Measurements from ENCODE around the gene ARID1B. TPM values are rescaled to one million over a fixed set of nuclear protein-coding genes. Genes with fewer than 3 reads are reported as not detected.

Gene ARID1B
- total RNA-seq, 1 donor from 2014 or later, result 43.4 TPM

GRCh38 chr6:156839129-156839528 is 62.0 kb downstream of the ARID1B start:
- Histone ChIP-seq H3K36me3 (no peaks in the 10 kb centered on the region), H3K4me1 (peaks cover 82% of the 10 kb centered on the region), H3K27me3 (ENCODE audit: low read depth) (no peaks in the 10 kb centered on the region), H3K4me3 (no peak overlapping the region), H3K27ac (replicated peaks) (peak overlapping the region; percentile 67), H3K9me3 (replicated peaks) (no peaks in the 10 kb centered on the region)
- no peak for TF ChIP-seq CTCF (IDR thresholded peaks at IDR 0.05; ENCODE audit: borderline replicate concordance)
- intact Hi-C loops (cut with micrococcal nuclease), result no loop called here
- DNase-seq, result no peak

GRCh38 chr6:156839591-156840001 is 62.4 kb downstream of the ARID1B start:
- intact Hi-C loops (cut with micrococcal nuclease), result no loop called here
- no peaks in the 10 kb centered on the region for H3K27me3 ChIP-seq (ENCODE audit: low read depth)
- no peak for TF ChIP-seq CTCF (IDR thresholded peaks at IDR 0.05; ENCODE audit: borderline replicate concordance)
- H3K27ac ChIP-seq (replicated peaks), result peak overlapping the region; percentile 67
- DNase-seq, result no peak
- H3K9me3 ChIP-seq (replicated peaks), result no peaks in the 10 kb centered on the region
- H3K4me3 ChIP-seq, result peak overlapping the region; percentile 7
- H3K4me1 ChIP-seq, result peaks cover 82% of the 10 kb centered on the region
- no peaks in the 10 kb centered on the region for H3K36me3 ChIP-seq

GRCh38 chr6:156840136-156840535 is 63.0 kb downstream of the ARID1B start:
- intact Hi-C loops (cut with micrococcal nuclease), result no loop called here
- H3K27ac ChIP-seq (replicated peaks), result peak overlapping the region; percentile 67
- H3K27me3 ChIP-seq (ENCODE audit: low read depth), result no peaks in the 10 kb centered on the region
- DNase-seq, result no peak
- peaks cover 85% of the 10 kb centered on the region for H3K4me1 ChIP-seq
- no peaks in the 10 kb centered on the region for H3K36me3 ChIP-seq
- H3K4me3 ChIP-seq, result peak overlapping the region; percentile 7
- H3K9me3 ChIP-seq (replicated peaks), result no peaks in the 10 kb centered on the region
- no peak for TF ChIP-seq CTCF (IDR thresholded peaks at IDR 0.05; ENCODE audit: borderline replicate concordance)

GRCh38 chr6:156840606-156841005 is 63.4 kb downstream of the ARID1B start:
- Histone ChIP-seq H3K36me3 (no peaks in the 10 kb centered on the region), H3K27ac (replicated peaks) (peak overlapping the region; percentile 67), H3K27me3 (ENCODE audit: low read depth) (no peaks in the 10 kb centered on the region), H3K9me3 (replicated peaks) (no peaks in the 10 kb centered on the region), H3K4me1 (peaks cover 90% of the 10 kb centered on the region), H3K4me3 (peak overlapping the region; percentile 7)
- no peak for DNase-seq
- no peak for TF ChIP-seq CTCF (IDR thresholded peaks at IDR 0.05; ENCODE audit: borderline replicate concordance)
- intact Hi-C loops (cut with micrococcal nuclease), result no loop called here

- DNase-seq, result no peak
- no peak for TF ChIP-seq CTCF (IDR thresholded peaks at IDR 0.05; ENCODE audit: borderline replicate concordance)
- H3K4me1 ChIP-seq, result peaks cover 96% of the 10 kb centered on the region
- H3K36me3 ChIP-seq, result no peaks in the 10 kb centered on the region
- no peaks in the 10 kb centered on the region for H3K27me3 ChIP-seq (ENCODE audit: low read depth)
- no peak overlapping the region for H3K4me3 ChIP-seq
- peak overlapping the region; percentile 67 for H3K27ac ChIP-seq (replicated peaks)
- intact Hi-C loops (cut with micrococcal nuclease), result no loop called here
- H3K9me3 ChIP-seq (replicated peaks), result no peaks in the 10 kb centered on the region
Measured at GRCh38 chr6:156841508-156841907, 64.3 kb downstream of the ARID1B start.
